Adrenal gland (tissue), 5 donors: Measurements from ENCODE around the gene NDUFC2.

ENCODE experiments used
- POLR2A ChIP-seq, 2 donors: fragments of 450-650 bp; IDR thresholded peaks; one replicate each; pipeline ENCODE4 v1.6.1; 2017; ENCODE audit warnings: antibody characterized with exemption in 2 of 2, mild to moderate bottlenecking in 2 of 2, moderate library complexity in 1 of 2
- TF ChIP-seq, protein P1 (sequence below), 6 experiments: fragments of 450-650 bp in 4 of 6; fragments of 200-600 bp in 2 of 6; sonication (generic) in 1 of 6; IDR thresholded peaks; 1 replicate in 5 of 6; 2 replicates in 1 of 6; pipeline versions ENCODE4 v1.5.1 to v1.8.0; 2016 to 2021; ENCODE audit warnings: antibody characterized with exemption in 6 of 6, mild to moderate bottlenecking in 2 of 6, moderate library complexity in 1 of 6
- donor health status: DM: no; HTN: no; CAD: no.

DNA sequence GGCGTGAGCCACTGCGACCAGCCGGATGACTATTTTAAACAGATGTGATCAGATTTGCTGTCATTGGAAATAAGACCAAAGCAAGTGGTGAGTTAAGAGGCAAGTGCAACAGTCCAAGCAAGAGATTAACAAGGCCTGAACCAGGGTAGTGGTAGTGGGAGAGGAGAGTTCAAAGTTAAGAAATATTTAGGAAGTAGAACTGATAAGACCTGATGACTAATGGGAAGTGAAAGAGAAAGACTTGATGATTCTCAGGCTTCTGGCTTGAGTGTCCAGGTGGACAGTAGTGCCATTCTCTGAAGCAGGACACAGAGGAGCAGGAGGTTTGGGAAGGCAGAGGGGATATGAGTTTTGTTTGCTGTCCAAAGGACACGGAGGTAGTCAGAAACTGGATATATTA, 7.2 kb downstream of the NDUFC2 start:
- TF ChIP-seq, protein P1, sequence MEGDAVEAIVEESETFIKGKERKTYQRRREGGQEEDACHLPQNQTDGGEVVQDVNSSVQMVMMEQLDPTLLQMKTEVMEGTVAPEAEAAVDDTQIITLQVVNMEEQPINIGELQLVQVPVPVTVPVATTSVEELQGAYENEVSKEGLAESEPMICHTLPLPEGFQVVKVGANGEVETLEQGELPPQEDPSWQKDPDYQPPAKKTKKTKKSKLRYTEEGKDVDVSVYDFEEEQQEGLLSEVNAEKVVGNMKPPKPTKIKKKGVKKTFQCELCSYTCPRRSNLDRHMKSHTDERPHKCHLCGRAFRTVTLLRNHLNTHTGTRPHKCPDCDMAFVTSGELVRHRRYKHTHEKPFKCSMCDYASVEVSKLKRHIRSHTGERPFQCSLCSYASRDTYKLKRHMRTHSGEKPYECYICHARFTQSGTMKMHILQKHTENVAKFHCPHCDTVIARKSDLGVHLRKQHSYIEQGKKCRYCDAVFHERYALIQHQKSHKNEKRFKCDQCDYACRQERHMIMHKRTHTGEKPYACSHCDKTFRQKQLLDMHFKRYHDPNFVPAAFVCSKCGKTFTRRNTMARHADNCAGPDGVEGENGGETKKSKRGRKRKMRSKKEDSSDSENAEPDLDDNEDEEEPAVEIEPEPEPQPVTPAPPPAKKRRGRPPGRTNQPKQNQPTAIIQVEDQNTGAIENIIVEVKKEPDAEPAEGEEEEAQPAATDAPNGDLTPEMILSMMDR (IDR thresholded peaks at IDR 0.05) = no peak
- TF ChIP-seq POLR2A (IDR thresholded peaks at IDR 0.05) = no peak
